Measurements from ENCODE around the gene KIFC3. TPM values are rescaled to one million over a fixed set of nuclear protein-coding genes. Genes with fewer than 3 reads are reported as not detected.

The KIFC3 gene
- total and polyA plus RNA-seq, 2 of the 13 experiments (the other 11 are each of a cell fraction or from before 2014, with no cell fraction given), result 42.1 to 45.3 TPM

- ChIA-PET POLR2A (interaction anchor here (1.0 kb wide), 1 partner anchor 13 kb away, joined by 5 read pairs; the partner anchor contains the start of gene KATNB1), CTCF (ENCODE audit: low intra/inter-chr PET ratio, low total read pairs) (no interaction called here)
- Histone ChIP-seq H3K36me3 (replicated peaks in 1 of 2; ENCODE audit: control insufficient read depth in 1 of 2, insufficient read depth in 2 of 2, low read length in 2 of 2) (peaks cover 15 to 23% of the 10 kb centered on the region in 2 experiments; a peak in 3 of 5 replicates), H3K4me3 (replicated peaks in 1 of 3; ENCODE audit: insufficient read depth in 1 of 3, low read depth in 2 of 3, low read length in 3 of 3) (no peak overlapping the region), H4K20me1 (ENCODE audit: insufficient read depth, low read length) (no peaks in the 10 kb centered on the region), H3K27ac (ENCODE audit: extremely low read length, insufficient read depth, low read length) (no peak overlapping the region), H2AFZ (ENCODE audit: low read length) (no peak overlapping the region), H3K27me3 (ENCODE audit: control insufficient read depth in 1 of 2, insufficient read depth in 2 of 2, low read length in 2 of 2) (no peaks in the 10 kb centered on the region), H3K9ac (ENCODE audit: insufficient read depth, low read depth, low read length) (no peak overlapping the region), H3K4me2 (ENCODE audit: low read depth, low read length) (no peak overlapping the region), H3K4me1 (ENCODE audit: insufficient read depth, low read length) (no peaks in the 10 kb centered on the region), H3K79me2 (ENCODE audit: insufficient read depth, low read length) (no peaks in the 10 kb centered on the region), H3K9me3 (ENCODE audit: low read length) (no peaks in the 10 kb centered on the region)
- FAIRE-seq (no peak), ATAC-seq (no peak), DNase-seq (ENCODE audit: low spot score) (no peak)
- 92% methylated on average over 2 of the region's 6 CpGs for WGBS (ENCODE audit: low lambda C conversion rate)
- no peak for TF ChIP-seq ZNF274 (CRISPR knock-in tag; IDR thresholded peaks at IDR 0.05)
- TF ChIP-seq THYN1 (CRISPR knock-in tag; IDR thresholded peaks at IDR 0.05; ENCODE audit: borderline replicate concordance, low read depth), result no peak
- TF ChIP-seq CBX1 (IDR thresholded peaks at IDR 0.05; ENCODE audit: low read depth), result no peak
- no peak for TF ChIP-seq FOSL1 (CRISPR knock-in tag; IDR thresholded peaks at IDR 0.05; ENCODE audit: borderline replicate concordance)
- no peak for TF ChIP-seq HDAC2 (CRISPR knock-in tag; IDR thresholded peaks at IDR 0.05)
- no peak for TF ChIP-seq PITX1 (CRISPR knock-in tag; IDR thresholded peaks at IDR 0.05)
- no peak for TF ChIP-seq HOXD1 (CRISPR knock-in tag; IDR thresholded peaks at IDR 0.05)
- no peak for TF ChIP-seq ZNF33A (CRISPR knock-in tag; IDR thresholded peaks at IDR 0.05; ENCODE audit: borderline replicate concordance)
- TF ChIP-seq ZNF7 (CRISPR knock-in tag; IDR thresholded peaks at IDR 0.05), result no peak
- TF ChIP-seq FOXJ3 (CRISPR knock-in tag; IDR thresholded peaks at IDR 0.05; ENCODE audit: borderline replicate concordance), result no peak
- TF ChIP-seq, protein P1, sequence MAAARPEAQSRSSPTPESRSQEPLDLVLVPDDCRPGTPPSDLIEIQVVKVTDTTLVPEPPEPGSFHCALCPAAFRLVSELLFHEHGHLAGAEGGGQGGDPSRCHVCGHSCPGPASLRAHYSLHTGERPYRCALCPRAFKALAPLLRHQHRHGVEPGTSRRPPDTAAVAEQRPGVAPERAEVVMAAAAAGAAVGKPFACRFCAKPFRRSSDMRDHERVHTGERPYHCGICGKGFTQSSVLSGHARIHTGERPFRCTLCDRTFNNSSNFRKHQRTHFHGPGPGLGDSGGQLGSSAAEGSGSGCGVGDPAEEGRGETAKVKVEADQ (CRISPR knock-in tag; IDR thresholded peaks at IDR 0.05; ENCODE audit: borderline replicate concordance), result no peak
- TF ChIP-seq ZBTB38 (CRISPR knock-in tag; IDR thresholded peaks at IDR 0.05), result no peak
- TF ChIP-seq NR3C1 (CRISPR knock-in tag; IDR thresholded peaks at IDR 0.05), result no peak
- no peak for TF ChIP-seq IKZF1 (IDR thresholded peaks at IDR 0.05)
- TF ChIP-seq RORA (CRISPR knock-in tag; IDR thresholded peaks at IDR 0.05), result no peak
- no peak for TF ChIP-seq ZC3H4 (CRISPR knock-in tag; IDR thresholded peaks at IDR 0.05; ENCODE audit: borderline replicate concordance)
- no peak for TF ChIP-seq ZNF672 (CRISPR knock-in tag; IDR thresholded peaks at IDR 0.05)
- in situ Hi-C loops (cut with HindIII; ENCODE audit: extremely low pct_ligation_motif_present, low pct_unique_long_range_greater_than_20kb) (no loop called here), intact Hi-C loops (cut with micrococcal nuclease; ENCODE audit: unreplicated experiment) (no loop called here)
- BruUV-seq (replicated peaks), result no TSS peak
Observed at GRCh38 chr16:57747996-57748395, 54.3 kb downstream of the KIFC3 start.

Data from HepG2 (cell line).